GM19351 (cell line): ENCODE data around the gene DUSP23.

Source experiments
- ATAC-seq: cut with Tn5 transposase; IDR thresholded peaks from one replicate; pipeline ENCODE4 v1.9.1; 2021; ENCODE audit warnings: mild to moderate bottlenecking, moderate library complexity; ENCODE audit not compliant: unreplicated experiment

Gene DUSP23

DNA sequence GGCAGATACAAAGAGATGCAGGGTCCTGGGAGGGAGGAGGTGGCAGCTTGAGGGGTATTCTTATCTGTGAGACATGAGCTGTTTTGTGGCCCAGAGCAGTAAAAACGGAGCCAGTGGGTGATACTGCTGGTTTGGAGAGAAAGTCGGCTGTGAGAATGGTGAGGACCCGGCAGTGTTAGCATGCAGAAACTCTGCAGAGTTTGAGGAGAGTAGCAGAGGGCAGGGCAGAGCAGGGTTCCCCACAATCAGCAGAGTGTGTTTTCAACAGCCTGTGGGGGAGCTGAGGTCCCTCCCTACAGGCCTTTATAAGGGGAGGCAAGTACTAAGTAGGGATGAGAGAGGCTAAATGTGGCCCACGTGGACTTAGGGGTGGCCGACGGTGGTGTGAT, 46.3 kb downstream of the DUSP23 start:
- no peak for ATAC-seq

DNA sequence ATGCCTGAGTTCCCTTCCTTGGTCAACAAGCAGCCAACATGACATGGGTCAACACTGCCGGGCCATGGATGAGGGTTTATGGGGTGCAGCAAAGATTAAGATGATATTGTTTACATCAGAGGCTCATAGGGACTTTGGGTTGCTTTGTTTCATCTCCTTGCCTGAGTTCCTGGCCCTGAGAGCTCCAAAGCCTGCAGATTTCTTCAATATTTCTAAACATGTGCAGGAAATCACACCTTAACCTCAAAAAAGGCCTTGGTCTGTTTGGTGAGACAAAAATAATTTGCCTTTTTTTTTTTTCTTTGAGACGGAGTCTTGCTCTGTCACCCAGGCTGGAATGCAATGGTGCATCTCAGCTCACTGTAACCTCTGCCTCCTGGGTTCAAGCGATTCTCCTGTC, 46.8 kb downstream of the DUSP23 start:
- no peak for ATAC-seq

DNA sequence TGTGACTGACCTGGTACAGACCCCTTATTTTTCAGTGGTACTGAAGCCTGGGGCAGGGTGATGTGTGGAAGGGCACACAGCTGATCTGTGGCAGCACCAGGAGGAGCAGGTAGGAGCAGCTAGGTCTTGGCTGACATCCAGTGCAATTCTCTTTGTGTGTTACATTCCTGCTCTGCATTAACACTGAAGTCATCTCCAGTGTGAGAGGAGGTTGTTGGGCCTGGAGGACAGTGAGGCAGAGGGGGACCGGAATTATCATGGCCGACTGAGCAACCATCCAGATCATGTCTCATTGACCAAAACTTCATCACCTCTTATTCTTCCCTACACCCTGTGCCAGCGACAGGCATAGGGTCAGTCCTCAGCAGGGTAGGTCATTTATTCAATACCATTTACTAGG, 47.4 kb downstream of the DUSP23 start:
- no peak for ATAC-seq

DNA sequence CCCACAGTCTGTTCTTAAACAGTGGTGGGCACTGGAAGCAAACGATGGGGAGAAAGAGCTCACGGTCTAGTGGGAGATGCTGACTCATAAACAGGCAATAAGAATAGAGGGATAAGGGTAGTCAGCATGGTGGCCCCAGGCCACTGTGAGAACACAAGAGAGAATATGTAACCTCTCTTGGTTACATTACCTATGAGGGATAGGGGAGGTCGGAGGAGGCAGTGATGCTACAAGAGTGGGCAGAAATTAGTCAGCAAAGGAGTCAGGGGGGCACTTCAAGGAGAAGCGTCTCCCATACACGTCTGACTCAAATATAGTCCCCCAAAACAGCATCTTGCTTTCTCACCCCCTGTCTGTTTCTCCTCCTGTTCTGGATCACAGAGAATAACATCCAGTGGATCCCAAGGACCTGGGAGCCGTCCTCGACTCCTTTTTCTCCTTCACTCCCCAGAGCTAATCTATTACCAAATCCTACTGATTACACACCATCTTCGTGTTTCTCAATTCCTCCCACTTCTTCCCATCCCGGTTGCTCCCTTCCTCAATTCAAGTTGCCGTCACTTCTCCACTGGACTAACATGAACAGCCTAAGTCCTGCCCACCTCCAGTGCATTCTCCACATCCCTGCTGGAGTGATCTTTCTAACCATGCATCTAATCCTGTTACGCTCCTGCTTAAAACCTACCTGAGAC, 48.0 kb downstream of the DUSP23 start:
- ATAC-seq, result no peak

DNA sequence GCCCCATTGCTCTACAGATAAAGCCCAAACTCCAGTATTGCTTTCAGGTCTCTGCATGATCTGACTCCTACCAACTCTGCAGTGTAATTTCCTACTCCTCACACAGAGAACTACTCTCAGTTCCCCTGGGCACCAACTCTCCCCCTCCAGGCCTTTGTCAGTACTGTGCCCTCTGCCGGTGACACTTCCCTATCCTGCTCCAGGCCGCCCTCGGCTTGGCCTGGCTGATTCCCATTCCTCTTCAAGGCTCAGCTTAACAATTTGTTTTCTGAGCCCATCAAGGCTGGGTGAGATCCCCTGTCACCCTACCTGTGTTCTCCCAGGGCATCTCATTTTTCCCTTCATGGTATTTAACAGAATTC, 48.5 kb downstream of the DUSP23 start:
- peak; percentile 75 for ATAC-seq

DNA sequence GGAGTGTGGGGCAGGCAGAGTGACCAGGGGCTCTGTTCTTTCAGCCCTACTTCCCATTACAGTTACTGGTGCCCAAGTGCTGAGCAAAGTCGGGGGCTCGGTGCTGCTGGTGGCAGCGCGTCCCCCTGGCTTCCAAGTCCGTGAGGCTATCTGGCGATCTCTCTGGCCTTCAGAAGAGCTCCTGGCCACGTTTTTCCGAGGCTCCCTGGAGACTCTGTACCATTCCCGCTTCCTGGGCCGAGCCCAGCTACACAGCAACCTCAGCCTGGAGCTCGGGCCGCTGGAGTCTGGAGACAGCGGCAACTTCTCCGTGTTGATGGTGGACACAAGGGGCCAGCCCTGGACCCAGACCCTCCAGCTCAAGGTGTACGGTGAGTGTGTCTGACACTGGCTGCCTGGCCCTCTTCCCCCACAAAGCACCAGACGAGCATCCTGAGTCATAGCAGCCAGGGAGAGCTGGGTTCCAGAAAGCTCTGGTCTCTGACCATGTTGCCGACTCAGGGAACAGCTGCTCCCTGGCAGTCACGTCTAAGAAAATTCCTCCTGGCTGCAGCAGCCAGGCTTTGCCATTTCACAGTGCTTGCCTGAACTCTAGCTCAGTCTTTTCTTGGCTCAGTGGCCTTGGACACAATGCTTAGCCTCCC, 49.2 kb downstream of the DUSP23 start:
- ATAC-seq, result no peak

DNA sequence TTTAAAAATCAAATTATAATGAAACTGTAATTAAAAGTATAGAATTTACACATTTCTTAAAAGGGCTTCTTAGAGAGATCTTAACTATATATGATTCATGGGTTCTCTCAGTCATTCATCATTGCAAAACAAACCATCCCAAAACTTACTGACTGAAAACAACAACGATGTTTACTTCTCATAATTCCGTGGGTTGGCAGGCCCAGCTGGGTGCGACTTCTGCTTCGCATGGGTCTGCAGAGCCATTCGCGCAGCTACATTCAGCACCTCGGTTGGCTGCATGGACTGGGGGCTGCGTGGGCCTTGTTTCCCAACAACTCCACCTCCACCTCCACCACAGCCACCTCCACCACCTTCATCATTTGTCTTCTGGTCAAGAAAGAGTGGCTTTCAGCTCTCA, 50.0 kb downstream of the DUSP23 start:
- ATAC-seq, result no peak

DNA sequence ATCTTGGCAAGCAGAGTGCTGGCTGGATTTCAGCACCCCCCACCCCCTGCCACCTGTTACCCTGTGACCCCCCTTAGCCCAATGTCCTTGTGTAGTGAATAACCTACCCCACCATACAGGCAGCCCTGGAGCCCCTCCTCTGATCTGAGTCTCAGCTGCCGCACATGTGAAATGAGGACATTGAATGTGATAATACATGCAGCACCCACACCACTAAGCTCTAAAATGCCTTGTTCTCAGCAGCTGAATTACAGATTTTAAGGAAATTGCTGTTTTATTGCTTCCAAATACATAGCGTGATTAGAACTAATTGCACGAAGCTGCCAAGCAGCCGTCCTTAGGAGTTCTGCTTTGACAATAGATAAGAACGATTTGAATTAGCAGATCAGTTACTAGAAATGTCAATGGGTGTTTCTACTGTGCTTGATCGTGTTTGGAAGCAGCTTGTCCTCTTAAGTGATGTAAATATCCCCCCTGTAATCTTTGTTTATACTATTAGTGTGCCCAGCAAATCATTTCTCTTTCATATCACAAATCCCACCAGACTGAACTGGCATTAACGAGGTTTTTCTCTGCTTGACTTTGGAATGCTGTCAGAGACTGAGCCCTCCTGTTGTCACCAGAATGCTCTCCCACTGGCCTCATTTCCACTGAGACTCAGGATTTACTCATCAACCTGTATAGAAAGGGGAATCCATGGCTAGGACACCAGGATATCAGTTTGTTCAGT, 50.8 kb downstream of the DUSP23 start:
- ATAC-seq, result no peak
